Measurements from ENCODE around the gene CTNNA3. TPM values are rescaled to one million over a fixed set of nuclear protein-coding genes. Genes with fewer than 3 reads are reported as not detected.

The CTNNA3 gene
- total RNA-seq, 1 experiment from 2014 or later = 0.85 TPM

- H3K36me3 ChIP-seq (ENCODE audit: control insufficient read depth, insufficient read depth, low read length) = no peaks in the 10 kb centered on the region
- BruUV-seq (replicated peaks) = no TSS peak
- H3K27ac ChIP-seq (ENCODE audit: low read length) = no peak overlapping the region
- H3K4me1 ChIP-seq (ENCODE audit: control insufficient read depth, insufficient read depth, low read length) = no peaks in the 10 kb centered on the region
- no peak overlapping the region for H3K4me3 ChIP-seq (ENCODE audit: low read depth in 2 of 2, low read length in 2 of 2)
- intact Hi-C loops (cut with micrococcal nuclease; ENCODE audit: unreplicated experiment) = no loop called here
- H3K9me3 ChIP-seq (ENCODE audit: control insufficient read depth, insufficient read depth, low read depth, low read length) = no peaks in the 10 kb centered on the region
- ChIA-PET CTCF (no interaction called here), POLR2A (no interaction called here)
- no peaks in the 10 kb centered on the region for H3K27me3 ChIP-seq (ENCODE audit: control insufficient read depth, insufficient read depth, low read length)
- in situ Hi-C loops (cut with HindIII; ENCODE audit: low pct_unique_long_range_greater_than_20kb, low sequenced_read_pairs) = no loop called here
- DNase-seq (ENCODE audit: low read depth, low spot score) = no peak
- TF ChIP-seq, protein P1, sequence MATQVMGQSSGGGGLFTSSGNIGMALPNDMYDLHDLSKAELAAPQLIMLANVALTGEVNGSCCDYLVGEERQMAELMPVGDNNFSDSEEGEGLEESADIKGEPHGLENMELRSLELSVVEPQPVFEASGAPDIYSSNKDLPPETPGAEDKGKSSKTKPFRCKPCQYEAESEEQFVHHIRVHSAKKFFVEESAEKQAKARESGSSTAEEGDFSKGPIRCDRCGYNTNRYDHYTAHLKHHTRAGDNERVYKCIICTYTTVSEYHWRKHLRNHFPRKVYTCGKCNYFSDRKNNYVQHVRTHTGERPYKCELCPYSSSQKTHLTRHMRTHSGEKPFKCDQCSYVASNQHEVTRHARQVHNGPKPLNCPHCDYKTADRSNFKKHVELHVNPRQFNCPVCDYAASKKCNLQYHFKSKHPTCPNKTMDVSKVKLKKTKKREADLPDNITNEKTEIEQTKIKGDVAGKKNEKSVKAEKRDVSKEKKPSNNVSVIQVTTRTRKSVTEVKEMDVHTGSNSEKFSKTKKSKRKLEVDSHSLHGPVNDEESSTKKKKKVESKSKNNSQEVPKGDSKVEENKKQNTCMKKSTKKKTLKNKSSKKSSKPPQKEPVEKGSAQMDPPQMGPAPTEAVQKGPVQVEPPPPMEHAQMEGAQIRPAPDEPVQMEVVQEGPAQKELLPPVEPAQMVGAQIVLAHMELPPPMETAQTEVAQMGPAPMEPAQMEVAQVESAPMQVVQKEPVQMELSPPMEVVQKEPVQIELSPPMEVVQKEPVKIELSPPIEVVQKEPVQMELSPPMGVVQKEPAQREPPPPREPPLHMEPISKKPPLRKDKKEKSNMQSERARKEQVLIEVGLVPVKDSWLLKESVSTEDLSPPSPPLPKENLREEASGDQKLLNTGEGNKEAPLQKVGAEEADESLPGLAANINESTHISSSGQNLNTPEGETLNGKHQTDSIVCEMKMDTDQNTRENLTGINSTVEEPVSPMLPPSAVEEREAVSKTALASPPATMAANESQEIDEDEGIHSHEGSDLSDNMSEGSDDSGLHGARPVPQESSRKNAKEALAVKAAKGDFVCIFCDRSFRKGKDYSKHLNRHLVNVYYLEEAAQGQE (IDR thresholded peaks at IDR 0.05; ENCODE audit: insufficient read depth in 1 of 2, low read depth in 2 of 2, low read length in 1 of 2) = no peak
- no peak for TF ChIP-seq TCF7L2 (IDR thresholded peaks at IDR 0.05; ENCODE audit: low read depth, low read length)
- no peak for TF ChIP-seq POLR2AphosphoS5 (IDR thresholded peaks at IDR 0.05; ENCODE audit: low read depth, low read length)
- no peak for TF ChIP-seq CTCF (IDR thresholded peaks at IDR 0.05)
- no peak for TF ChIP-seq SIN3A (IDR thresholded peaks at IDR 0.05; ENCODE audit: borderline replicate concordance, insufficient read depth, low read depth, low read length)
- ATAC-seq = no peak
These were observed 454.5 kb downstream of the CTNNA3 start for GRCh38 chr10:67241451-67241850.

DNA sequence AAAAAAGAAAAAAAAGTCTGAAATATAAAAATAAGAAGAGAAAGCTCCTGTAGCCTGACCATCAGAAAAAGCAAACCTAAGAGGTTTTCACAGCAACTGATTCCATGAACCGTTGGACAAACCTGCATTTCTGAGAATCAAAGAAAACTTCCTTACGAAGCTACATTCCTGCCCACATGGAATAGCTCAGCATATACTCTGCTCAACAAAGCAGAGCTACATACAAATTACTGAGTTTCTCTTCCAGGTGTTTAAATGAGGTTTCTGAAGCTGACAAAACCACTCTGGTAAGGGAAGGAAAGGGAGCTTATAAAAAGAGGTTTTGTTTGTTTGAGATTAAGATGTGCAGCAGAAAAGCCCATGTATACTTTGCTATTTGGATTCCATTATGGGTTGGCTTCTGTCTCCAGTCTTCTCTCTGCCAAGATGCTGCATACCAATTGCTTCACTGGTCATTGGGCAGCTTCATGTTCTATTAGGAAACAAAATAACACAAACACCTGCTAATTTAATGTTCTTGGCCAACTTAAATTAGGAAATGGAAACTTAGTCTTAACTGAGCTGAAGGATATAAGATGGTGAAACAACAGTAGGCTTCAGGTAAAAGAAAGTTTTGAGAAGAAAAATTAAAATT is 456.0 kb downstream of the CTNNA3 start:
- POLR2A ChIA-PET = no interaction called here

More for the DNA sequence above, 456.0 kb downstream of the CTNNA3 start:
- TF ChIP-seq, protein P1 (IDR thresholded peaks at IDR 0.05; ENCODE audit: insufficient read depth in 1 of 2, low read depth in 2 of 2, low read length in 1 of 2) = no peak
- TF ChIP-seq POLR2AphosphoS5 (IDR thresholded peaks at IDR 0.05; ENCODE audit: low read depth, low read length) (no peak), CTCF (IDR thresholded peaks at IDR 0.05) (no peak), TCF7L2 (IDR thresholded peaks at IDR 0.05; ENCODE audit: low read depth, low read length) (no peak), SIN3A (IDR thresholded peaks at IDR 0.05; ENCODE audit: borderline replicate concordance, insufficient read depth, low read depth, low read length) (no peak)
- Histone ChIP-seq H3K27me3 (ENCODE audit: control insufficient read depth, insufficient read depth, low read length) (no peaks in the 10 kb centered on the region), H3K9me3 (ENCODE audit: control insufficient read depth, insufficient read depth, low read depth, low read length) (no peaks in the 10 kb centered on the region), H3K27ac (ENCODE audit: low read length) (no peak overlapping the region), H3K4me1 (ENCODE audit: control insufficient read depth, insufficient read depth, low read length) (no peaks in the 10 kb centered on the region), H3K4me3 (ENCODE audit: low read depth in 2 of 2, low read length in 2 of 2) (no peak overlapping the region), H3K36me3 (ENCODE audit: control insufficient read depth, insufficient read depth, low read length) (no peaks in the 10 kb centered on the region)
- DNase-seq (ENCODE audit: low read depth, low spot score) = no peak
- intact Hi-C loops (cut with micrococcal nuclease; ENCODE audit: unreplicated experiment) = no loop called here
- in situ Hi-C loops (cut with HindIII; ENCODE audit: low pct_unique_long_range_greater_than_20kb, low sequenced_read_pairs) = no loop called here
- BruUV-seq (replicated peaks) = no TSS peak
- no peak for ATAC-seq
- CTCF ChIA-PET = no interaction called here
